Hepatocyte (in vitro differentiated cells): ENCODE data around the gene CEP170B. TPM values are rescaled to one million over a fixed set of nuclear protein-coding genes. Genes with fewer than 3 reads are reported as not detected.

ENCODE experiments used
- DNase-seq: peaks from one replicate; pipeline ENCODE4 v3.0.0-alpha.2; 2016; ENCODE audit warnings: low spot score
- H2AFZ ChIP-seq: fragments of 200-600 bp; sonication (generic); 2 replicates; pipeline ENCODE4 v1.6.0; 2016; ENCODE audit warnings: antibody characterized with exemption, mild to moderate bottlenecking
- H3K27ac ChIP-seq: fragments of 200-600 bp; sonication (generic); 2 replicates; pipeline ENCODE4 v1.5.1; 2016; ENCODE audit warnings: mild to moderate bottlenecking
- H3K27me3 ChIP-seq: fragments of 200-600 bp; sonication (generic); 2 replicates; pipeline ENCODE4 v1.6.1; 2016
- H3K36me3 ChIP-seq: fragments of 200-600 bp; sonication (generic); replicated peaks from 2 replicates; pipeline ENCODE4 v1.5.1; 2016; ENCODE audit warnings: low read depth; ENCODE audit not compliant: insufficient read depth
- H3K4me1 ChIP-seq: fragments of 200-600 bp; sonication (generic); 2 replicates; pipeline ENCODE4 v1.5.1; 2016; ENCODE audit warnings: mild to moderate bottlenecking, moderate library complexity; ENCODE audit not compliant: insufficient read depth
- H3K4me2 ChIP-seq: fragments of 200-600 bp; sonication (generic); 2 replicates; pipeline ENCODE4 v1.6.0; 2016
- H3K4me3 ChIP-seq: fragments of 200-600 bp; sonication (generic); 2 replicates; pipeline ENCODE4 v1.5.1; 2016; ENCODE audit warnings: mild to moderate bottlenecking
- H3K79me2 ChIP-seq: fragments of 200-600 bp; sonication (generic); 2 replicates; pipeline ENCODE4 v1.6.0; 2017; ENCODE audit warnings: mild to moderate bottlenecking
- H3K9me2 ChIP-seq: fragments of 200-600 bp; sonication (generic); replicated peaks from 2 replicates; pipeline ENCODE4 v1.6.0; 2017; ENCODE audit warnings: mild to moderate bottlenecking; ENCODE audit not compliant: insufficient read depth
- H3K9me3 ChIP-seq: fragments of 200-600 bp; sonication (generic); 2 replicates; pipeline ENCODE4 v1.5.1; 2016; ENCODE audit warnings: low read depth, mild to moderate bottlenecking
- H4K20me1 ChIP-seq: fragments of 200-600 bp; sonication (generic); 2 replicates; pipeline ENCODE4 v1.6.0; 2016; ENCODE audit warnings: mild to moderate bottlenecking; ENCODE audit not compliant: insufficient read depth, poor library complexity, severe bottlenecking
- EZH2 ChIP-seq: fragments of 200-600 bp; sonication (generic); IDR thresholded peaks from 2 replicates; pipeline ENCODE4 v1.6.1; 2016; ENCODE audit warnings: antibody characterized with exemption, mild to moderate bottlenecking, borderline replicate concordance
- EZH2phosphoT487 ChIP-seq: fragments of 200-600 bp; sonication (generic); IDR thresholded peaks from one replicate; pipeline ENCODE4 v1.6.1; 2018; ENCODE audit warnings: antibody characterized with exemption, mild to moderate bottlenecking, low read depth, moderate library complexity; ENCODE audit not compliant: unreplicated experiment, severe bottlenecking
- WGBS: methylation state at CpG from one replicate; pipeline ENCODE4 v1.1.6; 2016; ENCODE audit warnings: low lambda C conversion rate; ENCODE audit errors: missing lambda C conversion rate; 5-methylcytosine and 5-hydroxymethylcytosine counted together
- polyA plus RNA-seq: library from polyadenylated mRNA; unstranded; fragments of >200 nt; fragmentation: Nextera tagmentation; extraction: Ambion mirVana; gene quantifications from 2 replicates; pipeline ENCODE4 v1.2.1, GENCODE V29; 2016
- total RNA-seq: library from RNA; depleted of rRNA; stranded (reverse); fragments of >200 nt; gene quantifications from 2 replicates; pipeline ENCODE4 v1.2.3, GENCODE V29; 2014
- TF ChIP-seq, protein P1 (sequence below): fragments of 200-600 bp; sonication (generic); IDR thresholded peaks from 2 replicates; pipeline ENCODE4 v1.5.1; 2016; ENCODE audit warnings: antibody characterized with exemption, mild to moderate bottlenecking; ENCODE audit not compliant: poor library complexity

CEP170B gene
- total and polyA plus RNA-seq, 2 experiments from 2014 or later: 7.6 to 20.3 TPM

DNA sequence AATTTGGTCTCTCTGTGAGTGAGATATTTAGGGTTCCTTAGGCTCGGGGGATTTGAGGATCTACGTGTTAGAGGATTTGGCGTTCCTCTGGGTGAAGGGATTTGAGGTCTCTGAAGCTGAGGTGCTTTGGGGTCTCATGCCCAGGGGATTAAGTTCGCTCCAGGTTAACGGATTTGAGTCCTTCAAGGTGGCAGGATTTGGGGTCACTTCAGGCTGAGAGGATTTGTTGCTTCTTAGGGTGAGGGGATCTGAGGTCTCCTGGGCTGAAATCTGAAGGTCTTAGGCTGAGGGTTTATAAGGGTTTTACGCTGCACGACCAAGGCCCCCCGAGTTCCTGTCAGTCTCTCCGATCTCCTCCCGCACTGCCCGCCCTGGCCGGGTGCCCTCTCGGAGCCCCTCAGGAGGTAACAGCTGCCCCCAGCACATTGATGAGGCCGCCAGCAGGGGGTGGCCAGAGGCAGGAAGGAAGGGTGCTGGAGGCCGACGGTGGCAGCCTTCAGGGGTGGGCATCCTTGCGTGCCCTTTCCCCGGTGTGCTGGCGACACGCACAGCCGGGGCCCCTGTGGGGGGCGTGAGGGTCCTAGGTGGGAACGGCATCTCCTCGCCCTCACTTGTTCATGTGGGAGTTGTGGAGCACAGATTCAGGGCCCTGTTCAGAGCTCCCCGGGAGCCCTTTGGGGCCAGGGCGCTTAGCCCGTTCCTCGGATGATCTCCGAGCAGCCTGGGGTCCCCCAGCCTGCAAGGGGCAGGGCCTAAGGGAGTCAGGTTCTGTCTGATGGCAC is 14.3 kb downstream of the CEP170B start:
- no peak for DNase-seq
- Histone ChIP-seq H3K27me3 (no peaks in the 10 kb centered on the region), H3K36me3 (no peaks in the 10 kb centered on the region), H3K4me3 (no peak overlapping the region), H3K9me2 (no peaks in the 10 kb centered on the region), H2AFZ (no peak overlapping the region), H3K4me2 (no peak overlapping the region), H4K20me1 (peaks cover 4% of the 10 kb centered on the region), H3K9me3 (no peaks in the 10 kb centered on the region), H3K79me2 (no peaks in the 10 kb centered on the region), H3K4me1 (no peaks in the 10 kb centered on the region), H3K27ac (no peak overlapping the region)
- WGBS: 95% methylated on average over 24 of the region's 29 CpGs
- TF ChIP-seq EZH2 (no peak), EZH2phosphoT487 (no peak)
- TF ChIP-seq, protein P1, sequence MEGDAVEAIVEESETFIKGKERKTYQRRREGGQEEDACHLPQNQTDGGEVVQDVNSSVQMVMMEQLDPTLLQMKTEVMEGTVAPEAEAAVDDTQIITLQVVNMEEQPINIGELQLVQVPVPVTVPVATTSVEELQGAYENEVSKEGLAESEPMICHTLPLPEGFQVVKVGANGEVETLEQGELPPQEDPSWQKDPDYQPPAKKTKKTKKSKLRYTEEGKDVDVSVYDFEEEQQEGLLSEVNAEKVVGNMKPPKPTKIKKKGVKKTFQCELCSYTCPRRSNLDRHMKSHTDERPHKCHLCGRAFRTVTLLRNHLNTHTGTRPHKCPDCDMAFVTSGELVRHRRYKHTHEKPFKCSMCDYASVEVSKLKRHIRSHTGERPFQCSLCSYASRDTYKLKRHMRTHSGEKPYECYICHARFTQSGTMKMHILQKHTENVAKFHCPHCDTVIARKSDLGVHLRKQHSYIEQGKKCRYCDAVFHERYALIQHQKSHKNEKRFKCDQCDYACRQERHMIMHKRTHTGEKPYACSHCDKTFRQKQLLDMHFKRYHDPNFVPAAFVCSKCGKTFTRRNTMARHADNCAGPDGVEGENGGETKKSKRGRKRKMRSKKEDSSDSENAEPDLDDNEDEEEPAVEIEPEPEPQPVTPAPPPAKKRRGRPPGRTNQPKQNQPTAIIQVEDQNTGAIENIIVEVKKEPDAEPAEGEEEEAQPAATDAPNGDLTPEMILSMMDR: no peak

DNA sequence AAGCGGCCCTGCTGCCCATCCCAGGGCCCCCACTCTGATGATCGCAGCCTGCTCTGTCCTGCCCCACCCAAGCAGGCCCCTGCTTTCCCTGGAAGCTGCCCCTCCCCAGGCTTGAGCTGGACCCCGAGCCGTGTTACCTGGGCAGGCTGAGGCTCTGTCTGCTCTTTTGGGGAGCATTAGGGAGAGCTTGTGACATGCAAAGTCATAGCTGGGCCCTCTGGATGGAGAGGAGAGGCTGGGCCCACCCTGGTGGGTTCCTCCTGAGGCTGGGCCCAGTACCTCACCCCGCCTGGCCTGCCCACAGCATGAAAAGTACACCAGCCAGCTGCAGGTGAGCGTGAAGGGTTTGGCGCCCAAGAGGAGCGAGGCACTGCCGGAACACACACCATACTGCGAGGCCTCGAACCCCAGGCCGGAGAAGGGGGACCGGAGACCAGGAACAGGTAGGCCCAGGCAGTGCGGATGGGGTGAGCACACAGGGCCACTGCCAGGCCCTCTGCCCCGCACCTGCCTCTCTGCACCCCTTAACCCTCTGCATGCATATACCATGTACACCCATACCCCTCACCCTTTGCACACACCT is 15.0 kb downstream of the CEP170B start:
- 96% methylated on average over 15 of the region's 15 CpGs for WGBS
- no peaks in the 10 kb centered on the region for H3K4me1 ChIP-seq
- DNase-seq: no peak
- peaks cover 4% of the 10 kb centered on the region for H4K20me1 ChIP-seq
- H3K9me3 ChIP-seq: no peaks in the 10 kb centered on the region
- no peak overlapping the region for H3K4me2 ChIP-seq
- H3K27me3 ChIP-seq: no peaks in the 10 kb centered on the region
- no peak overlapping the region for H3K4me3 ChIP-seq
- H2AFZ ChIP-seq: no peak overlapping the region
- H3K27ac ChIP-seq: no peak overlapping the region
- TF ChIP-seq EZH2: no peak
- no peak for TF ChIP-seq EZH2phosphoT487
- TF ChIP-seq, protein P1: no peak
- no peaks in the 10 kb centered on the region for H3K9me2 ChIP-seq
- no peaks in the 10 kb centered on the region for H3K79me2 ChIP-seq
- no peaks in the 10 kb centered on the region for H3K36me3 ChIP-seq

DNA sequence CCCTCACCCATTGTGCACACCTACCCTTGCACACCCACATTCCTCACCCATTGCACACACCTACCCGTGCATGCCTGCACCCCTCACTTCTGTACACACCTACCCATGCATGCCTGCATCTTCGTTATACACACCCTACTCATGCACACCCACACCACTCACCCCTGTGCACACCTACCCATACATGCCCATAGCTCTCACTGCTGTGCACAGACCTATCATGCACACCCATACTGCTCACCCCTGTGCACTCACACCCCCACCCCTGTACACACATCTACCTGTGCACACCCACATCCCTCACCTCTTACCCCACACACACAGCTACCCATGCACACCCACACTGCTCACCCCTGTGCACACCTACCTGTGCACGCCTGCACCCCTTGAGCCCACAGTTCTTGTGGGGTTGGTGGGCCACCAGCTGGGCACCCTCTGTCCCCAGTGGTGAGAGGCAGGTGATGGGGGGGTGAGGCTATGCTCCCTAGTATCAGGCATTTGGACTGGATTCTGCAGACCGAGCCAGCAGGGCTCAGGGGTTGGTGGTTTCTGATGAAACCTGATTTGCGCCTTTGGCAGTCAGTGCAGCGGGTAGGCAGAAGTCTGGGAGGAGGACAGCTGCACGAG is 15.6 kb downstream of the CEP170B start:
- no peak overlapping the region for H3K4me3 ChIP-seq
- 80% methylated on average over 7 of the region's 7 CpGs for WGBS
- H3K9me3 ChIP-seq: no peaks in the 10 kb centered on the region
- no peak overlapping the region for H2AFZ ChIP-seq
- no peaks in the 10 kb centered on the region for H3K36me3 ChIP-seq
- DNase-seq: no peak
- H3K4me1 ChIP-seq: no peaks in the 10 kb centered on the region
- TF ChIP-seq, protein P1: no peak
- no peak for TF ChIP-seq EZH2
- no peak for TF ChIP-seq EZH2phosphoT487
- H3K9me2 ChIP-seq: no peaks in the 10 kb centered on the region
- no peaks in the 10 kb centered on the region for H3K79me2 ChIP-seq
- no peaks in the 10 kb centered on the region for H4K20me1 ChIP-seq
- H3K4me2 ChIP-seq: no peak overlapping the region
- H3K27ac ChIP-seq: no peak overlapping the region
- no peaks in the 10 kb centered on the region for H3K27me3 ChIP-seq
